GM12878 (cell line): Measurements from ENCODE around the gene UNK. TPM values are rescaled to one million over a fixed set of nuclear protein-coding genes. Genes with fewer than 3 reads are reported as not detected.
A peak's percentile ranks its signal among the peaks of the same experiment; 100 is the strongest.

Experiments
- ATAC-seq: fragments of 200-7000 bp; cut with Tn5 transposase; 3 replicates; pipeline ENCODE4 v1.9.1; 2020; ENCODE audit warnings: mild to moderate bottlenecking, moderate library complexity
- BruUV-seq: library from RNA; stranded (reverse); fragments of 400-500 nt; replicated peaks from 2 replicates; lab custom pipeline; 2021; lab: Mats Ljungman, UMichigan
- CTCF ChIA-PET: fragments of 300-600 bp; sonication (Branson Sonifier 250); formaldehyde crosslinking; extraction: SDS; loops from one replicate; lab custom pipeline; 2021; ENCODE audit warnings: inconsistent platforms; lab: Yijun Ruan, JAX
- POLR2A ChIA-PET: fragments of 350-600 bp; formaldehyde crosslinking; extraction: SDS; loops from one replicate; lab custom pipeline; 2021; ENCODE audit warnings: inconsistent platforms; lab: Charles Lee
- RAD21 ChIA-PET: fragments of 300-600 bp; sonication (Branson Sonifier 250); formaldehyde crosslinking; loops from one replicate; lab custom pipeline; 2023; ENCODE audit warnings: antibody characterized with exemption; ENCODE audit not compliant: unreplicated experiment; lab: Charles Lee
- SMC1A ChIA-PET: fragments of 300-600 bp; sonication (Branson Sonifier 250); formaldehyde crosslinking; loops from one replicate; lab custom pipeline; 2023; ENCODE audit not compliant: unreplicated experiment, uncharacterized antibody; lab: Charles Lee
- DNase-seq: peaks from one replicate; pipeline ENCODE4 v3.0.0-alpha.2; 2011; ENCODE audit warnings: low read depth, low spot score
- FAIRE-seq: peaks from 3 replicates; lab custom pipeline; 2011; peaks lifted over from hg19 to GRCh38; lab: Jason Lieb, UNC
- H2AFZ ChIP-seq: 2 replicates; pipeline ENCODE4 v1.6.0; 2011; ENCODE audit warnings: low read depth, low read length, control low read depth; ENCODE audit not compliant: control insufficient read depth
- H3K27ac ChIP-seq: 2 replicates; pipeline ENCODE4 v1.5.1; 2011; ENCODE audit warnings: control low read depth; ENCODE audit not compliant: control insufficient read depth, insufficient read depth
- H3K27me3 ChIP-seq, 2 experiments: replicated peaks in 1 of 2; 2 replicates each; pipeline versions ENCODE4 v1.6.0 to v1.6.1; 2011; ENCODE audit warnings: low read length in 1 of 2; ENCODE audit not compliant: control insufficient read depth in 2 of 2, insufficient read depth in 2 of 2
- H3K36me3 ChIP-seq, 2 experiments: 2 replicates each; pipeline ENCODE4 v1.5.1; 2011; ENCODE audit warnings: low read length in 1 of 2; ENCODE audit not compliant: control insufficient read depth in 2 of 2, insufficient read depth in 2 of 2
- H3K4me1 ChIP-seq: 2 replicates; pipeline ENCODE4 v1.6.1; 2011; ENCODE audit warnings: mild to moderate bottlenecking, low read length, moderate library complexity, mixed read lengths; ENCODE audit not compliant: control insufficient read depth, insufficient read depth
- H3K4me2 ChIP-seq: 2 replicates; pipeline ENCODE4 v1.6.0; 2011; ENCODE audit warnings: control low read depth; ENCODE audit not compliant: control insufficient read depth, insufficient read depth
- H3K4me3 ChIP-seq: fragments of 200-600 bp; sonication (generic); 2 replicates; pipeline ENCODE4 v1.5.1; 2016
- H3K79me2 ChIP-seq: 2 replicates; pipeline ENCODE4 v1.6.0; 2011; ENCODE audit warnings: low read length; ENCODE audit not compliant: control insufficient read depth, insufficient read depth
- H3K9ac ChIP-seq: 2 replicates; pipeline ENCODE4 v1.8.0; 2011; ENCODE audit warnings: low read length, control low read depth, mixed read lengths; ENCODE audit not compliant: control insufficient read depth, insufficient read depth
- H3K9me3 ChIP-seq: replicated peaks from 3 replicates; pipeline ENCODE4 v1.5.1; 2011; ENCODE audit warnings: mild to moderate bottlenecking, low read length; ENCODE audit not compliant: control insufficient read depth, insufficient read depth
- H4K20me1 ChIP-seq: 2 replicates; pipeline ENCODE4 v1.6.0; 2011; ENCODE audit not compliant: control insufficient read depth, insufficient read depth
- CREM ChIP-seq: IDR thresholded peaks from 2 replicates; pipeline ENCODE4 v1.6.1; 2014; ENCODE audit warnings: antibody characterized with exemption, low read depth
- NRF1 ChIP-seq: conservative IDR thresholded peaks from 2 replicates; pipeline ENCODE4 v1.6.1; 2011; ENCODE audit warnings: mild to moderate bottlenecking, low read depth, low read length, improper control_type of control experiment
- RAD21 ChIP-seq: IDR thresholded peaks from 2 replicates; pipeline ENCODE4 v1.6.1; 2011; ENCODE audit warnings: mild to moderate bottlenecking, low read depth, low read length, moderate library complexity; ENCODE audit not compliant: insufficient read depth
- SMC3 ChIP-seq: IDR thresholded peaks from 2 replicates; pipeline ENCODE4 v1.6.1; 2011; ENCODE audit warnings: low read length, improper control_type of control experiment, borderline replicate concordance
- SRF ChIP-seq, 2 experiments: IDR thresholded peaks; 2 replicates each; pipeline ENCODE4 v1.6.1; 2011; ENCODE audit warnings: low read depth in 2 of 2, low read length in 2 of 2, mild to moderate bottlenecking in 1 of 2, moderate library complexity in 1 of 2
- WGBS: methylation state at CpG from one replicate; pipeline ENCODE4 v1.1.6; 2016; ENCODE audit warnings: low lambda C conversion rate; ENCODE audit not compliant: insufficient replicate concordance, insufficient coverage; ENCODE audit errors: missing lambda C conversion rate; 5-methylcytosine and 5-hydroxymethylcytosine counted together
- in situ Hi-C: fragments of 300-500 bp; cut with MboI; formaldehyde crosslinking; loops from 9 replicates; pipeline ENCODE4 v1.14.3; 2018; ENCODE audit warnings: mixed read lengths
- intact Hi-C: fragments of 100-400 bp; cut with micrococcal nuclease; formaldehyde crosslinking; loops from one replicate; pipeline ENCODE4 v1.14.2; 2022; ENCODE audit not compliant: unreplicated experiment
- polyA plus RNA-seq, 11 experiments: library from polyadenylated mRNA; depleted of rRNA in 4 of 11; unstranded in 6 of 11; stranded (reverse) in 5 of 11; fragments of >200 nt; fragmentation: Nextera tagmentation in 4 of 11; fragmentation: Illumina TruSeq in 1 of 11; extraction: Ambion mirVana in 4 of 11; extraction: Trizol in 1 of 11; gene quantifications; 1 replicate in 1 of 11; 2 replicates in 10 of 11; pipeline versions ENCODE4 v1.2.1 to v1.2.3, GENCODE V29; 2011 to 2016; ENCODE audit warnings: inconsistent platforms in 2 of 11, missing spikeins in 2 of 11, low read depth in 1 of 11
- total RNA-seq, 4 experiments: library from RNA; depleted of rRNA in 3 of 4; stranded (reverse); fragments of >200 nt in 3 of 4; fragmentation: Illumina TruSeq in 1 of 4; extraction: Trizol in 1 of 4; gene quantifications; 2 replicates each; pipeline versions ENCODE4 v1.2.1 to v1.2.3, GENCODE V29; 2013 to 2021
- TF ChIP-seq, protein P1 (sequence below), 3 experiments: IDR thresholded peaks in 2 of 3; conservative IDR thresholded peaks in 1 of 3; 2 replicates each; pipeline ENCODE4 v1.5.1; 2011; ENCODE audit warnings: low read depth in 3 of 3, low read length in 3 of 3, mild to moderate bottlenecking in 3 of 3, control low read depth in 2 of 3, moderate library complexity in 2 of 3, inconsistent platforms in 1 of 3, mixed read lengths in 1 of 3; ENCODE audit not compliant: control insufficient read depth in 2 of 3, insufficient read depth in 1 of 3; ENCODE audit errors: extremely low read depth in 1 of 3
- TF ChIP-seq, protein P2 (sequence below): fragments of 450-650 bp; IDR thresholded peaks from 2 replicates; pipeline ENCODE4 v1.6.1; 2016; ENCODE audit warnings: mild to moderate bottlenecking, moderate library complexity, borderline replicate concordance

The UNK gene
- total and polyA plus RNA-seq, 10 of the 15 experiments (the other 5 are each of a cell fraction or from before 2014, with no cell fraction given): 8.9 to 34.5 (median 27.3) TPM

DNA sequence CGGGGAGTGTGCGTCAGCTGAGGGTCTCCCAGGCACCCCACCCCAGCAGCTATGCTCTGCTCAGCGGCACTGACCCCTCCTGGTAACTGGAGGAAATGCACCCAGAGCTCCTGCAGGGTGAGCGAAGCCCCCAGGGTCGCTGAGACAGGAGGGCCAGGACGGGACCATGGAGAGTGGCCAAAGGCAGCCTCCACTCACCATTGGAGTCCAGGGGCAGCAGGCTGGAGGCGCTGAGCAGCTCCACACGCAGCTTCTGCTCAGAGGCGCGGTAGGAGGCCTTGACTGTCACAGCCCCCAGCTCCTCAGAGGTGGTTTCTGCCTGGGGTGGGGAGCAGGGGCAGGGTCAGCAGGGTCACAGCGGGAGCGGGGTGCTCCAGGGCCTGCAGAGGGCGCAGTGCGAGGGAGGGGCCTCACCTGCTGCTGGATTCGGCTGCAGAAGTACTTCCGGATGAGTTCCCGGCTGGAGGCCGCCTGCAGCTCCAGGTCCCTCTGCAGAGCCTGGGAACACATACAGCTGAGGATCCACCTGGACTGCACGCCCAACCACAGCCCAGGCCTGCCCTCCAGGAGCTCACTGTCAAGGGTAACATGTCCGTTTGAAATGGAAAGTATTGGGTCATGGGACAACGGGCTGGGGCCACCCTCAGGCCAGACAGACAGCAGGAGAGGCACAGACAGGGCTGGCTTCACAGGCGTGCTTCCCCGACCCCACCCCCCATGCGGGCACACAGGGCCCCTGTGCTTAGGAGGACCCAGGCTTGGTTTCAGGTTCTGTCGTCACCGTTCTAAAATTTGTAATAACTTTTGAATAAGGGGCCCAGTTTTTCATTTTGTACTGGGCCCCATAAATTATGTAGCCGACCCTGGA is 45.8 kb downstream of the UNK start:
- no peak overlapping the region for H3K27ac ChIP-seq
- POLR2A ChIA-PET: no interaction called here
- H3K4me3 ChIP-seq: no peak overlapping the region
- no peak for ATAC-seq
- WGBS: 81% methylated on average over 27 of the region's 27 CpGs
- no peaks in the 10 kb centered on the region for H3K9me3 ChIP-seq
- CTCF ChIA-PET: interaction anchor here (0.6 to 5.9 kb wide), 22 partner anchors 13 to 178 kb away, joined by 3 to 63 read pairs (median 4); partner anchors contain the start of genes GALK1, TRIM65, UNC13D and UNK
- no peak overlapping the region for H3K4me2 ChIP-seq
- H3K36me3 ChIP-seq: peaks cover 3 to 7% of the 10 kb centered on the region in 2 experiments; a peak in 3 of 4 replicates
- intact Hi-C loops: no loop called here
- no peaks in the 10 kb centered on the region for H3K27me3 ChIP-seq
- SMC1A ChIA-PET: interaction anchor here (0.9 to 1.4 kb wide), 4 partner anchors 45 to 77 kb away, joined by 3 to 4 read pairs (median 4); no protein-coding TSS in a partner anchor
- H2AFZ ChIP-seq: no peak overlapping the region
- H3K4me1 ChIP-seq: no peaks in the 10 kb centered on the region
- no peak for TF ChIP-seq NRF1
- TF ChIP-seq CREM: no peak
- TF ChIP-seq, protein P1, sequence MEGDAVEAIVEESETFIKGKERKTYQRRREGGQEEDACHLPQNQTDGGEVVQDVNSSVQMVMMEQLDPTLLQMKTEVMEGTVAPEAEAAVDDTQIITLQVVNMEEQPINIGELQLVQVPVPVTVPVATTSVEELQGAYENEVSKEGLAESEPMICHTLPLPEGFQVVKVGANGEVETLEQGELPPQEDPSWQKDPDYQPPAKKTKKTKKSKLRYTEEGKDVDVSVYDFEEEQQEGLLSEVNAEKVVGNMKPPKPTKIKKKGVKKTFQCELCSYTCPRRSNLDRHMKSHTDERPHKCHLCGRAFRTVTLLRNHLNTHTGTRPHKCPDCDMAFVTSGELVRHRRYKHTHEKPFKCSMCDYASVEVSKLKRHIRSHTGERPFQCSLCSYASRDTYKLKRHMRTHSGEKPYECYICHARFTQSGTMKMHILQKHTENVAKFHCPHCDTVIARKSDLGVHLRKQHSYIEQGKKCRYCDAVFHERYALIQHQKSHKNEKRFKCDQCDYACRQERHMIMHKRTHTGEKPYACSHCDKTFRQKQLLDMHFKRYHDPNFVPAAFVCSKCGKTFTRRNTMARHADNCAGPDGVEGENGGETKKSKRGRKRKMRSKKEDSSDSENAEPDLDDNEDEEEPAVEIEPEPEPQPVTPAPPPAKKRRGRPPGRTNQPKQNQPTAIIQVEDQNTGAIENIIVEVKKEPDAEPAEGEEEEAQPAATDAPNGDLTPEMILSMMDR (IDR thresholded peaks at IDR 0.05 in 2 of 3, conservative IDR thresholded peaks at IDR 0.05 in 1 of 3; ENCODE audit: control insufficient read depth in 2 of 3, extremely low read depth in 1 of 3, insufficient read depth in 1 of 3, low read depth in 3 of 3, low read length in 3 of 3): peak; percentile 29 to 60 (median 60)
- peak; percentile 15; the same call in 1 of the 2 replicates for TF ChIP-seq SMC3
- TF ChIP-seq, protein P2, sequence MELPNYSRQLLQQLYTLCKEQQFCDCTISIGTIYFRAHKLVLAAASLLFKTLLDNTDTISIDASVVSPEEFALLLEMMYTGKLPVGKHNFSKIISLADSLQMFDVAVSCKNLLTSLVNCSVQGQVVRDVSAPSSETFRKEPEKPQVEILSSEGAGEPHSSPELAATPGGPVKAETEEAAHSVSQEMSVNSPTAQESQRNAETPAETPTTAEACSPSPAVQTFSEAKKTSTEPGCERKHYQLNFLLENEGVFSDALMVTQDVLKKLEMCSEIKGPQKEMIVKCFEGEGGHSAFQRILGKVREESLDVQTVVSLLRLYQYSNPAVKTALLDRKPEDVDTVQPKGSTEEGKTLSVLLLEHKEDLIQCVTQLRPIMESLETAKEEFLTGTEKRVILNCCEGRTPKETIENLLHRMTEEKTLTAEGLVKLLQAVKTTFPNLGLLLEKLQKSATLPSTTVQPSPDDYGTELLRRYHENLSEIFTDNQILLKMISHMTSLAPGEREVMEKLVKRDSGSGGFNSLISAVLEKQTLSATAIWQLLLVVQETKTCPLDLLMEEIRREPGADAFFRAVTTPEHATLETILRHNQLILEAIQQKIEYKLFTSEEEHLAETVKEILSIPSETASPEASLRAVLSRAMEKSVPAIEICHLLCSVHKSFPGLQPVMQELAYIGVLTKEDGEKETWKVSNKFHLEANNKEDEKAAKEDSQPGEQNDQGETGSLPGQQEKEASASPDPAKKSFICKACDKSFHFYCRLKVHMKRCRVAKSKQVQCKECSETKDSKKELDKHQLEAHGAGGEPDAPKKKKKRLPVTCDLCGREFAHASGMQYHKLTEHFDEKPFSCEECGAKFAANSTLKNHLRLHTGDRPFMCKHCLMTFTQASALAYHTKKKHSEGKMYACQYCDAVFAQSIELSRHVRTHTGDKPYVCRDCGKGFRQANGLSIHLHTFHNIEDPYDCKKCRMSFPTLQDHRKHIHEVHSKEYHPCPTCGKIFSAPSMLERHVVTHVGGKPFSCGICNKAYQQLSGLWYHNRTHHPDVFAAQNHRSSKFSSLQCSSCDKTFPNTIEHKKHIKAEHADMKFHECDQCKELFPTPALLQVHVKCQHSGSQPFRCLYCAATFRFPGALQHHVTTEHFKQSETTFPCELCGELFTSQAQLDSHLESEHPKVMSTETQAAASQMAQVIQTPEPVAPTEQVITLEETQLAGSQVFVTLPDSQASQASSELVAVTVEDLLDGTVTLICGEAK: no peak
- TF ChIP-seq SRF (IDR thresholded peaks at IDR 0.05; ENCODE audit: low read depth in 2 of 2, low read length in 2 of 2): no peak
- peak; percentile 43 for TF ChIP-seq RAD21
- TF ChIP-seq, all 136 proteins: peak for 3
- Histone ChIP-seq H3K79me2 (no peaks in the 10 kb centered on the region), H4K20me1 (no peaks in the 10 kb centered on the region), H3K9ac (no peak overlapping the region)
- DNase-seq (no peak), FAIRE-seq (no peak)
- in situ Hi-C loops: no loop called here
- BruUV-seq: no TSS peak
- RAD21 ChIA-PET: interaction anchor here (0.8 to 1.8 kb wide), 7 partner anchors 19 to 77 kb away, joined by 3 to 12 read pairs (median 6); partner anchors contain the start of gene GALK1
